Mucosa of descending colon (tissue), 3 donors: Measurements from ENCODE around the gene LMNTD1. TPM values are rescaled to one million over a fixed set of nuclear protein-coding genes. Genes with fewer than 3 reads are reported as not detected.
A peak's percentile ranks its signal among the peaks of the same experiment; 100 is the strongest.

ENCODE experiments used
- ATAC-seq: fragments of 200-7000 bp; cut with Tn5 transposase; one replicate; pipeline ENCODE4 v1.9.1; 2020; ENCODE audit warnings: mild to moderate bottlenecking, moderate library complexity
- DNase-seq, 3 donors: peaks; one replicate each; pipeline ENCODE4 v3.0.0-alpha.2; 2020
- H3K36me3 ChIP-seq: fragments of 200-600 bp; one replicate; pipeline ENCODE4 v1.8.0; 2021; ENCODE audit warnings: low read depth, mild to moderate bottlenecking
- H3K4me1 ChIP-seq: fragments of 200-600 bp; one replicate; pipeline ENCODE4 v1.8.0; 2021; ENCODE audit warnings: low read depth, mild to moderate bottlenecking
- H3K4me3 ChIP-seq: fragments of 200-600 bp; one replicate; pipeline ENCODE4 v1.8.0; 2021; ENCODE audit warnings: mild to moderate bottlenecking
- H3K9me3 ChIP-seq: fragments of 200-600 bp; one replicate; pipeline ENCODE4 v1.8.0; 2021; ENCODE audit warnings: mild to moderate bottlenecking
- CTCF ChIP-seq: fragments of 200-600 bp; IDR thresholded peaks from one replicate; pipeline ENCODE4 v1.8.0; 2022; ENCODE audit warnings: antibody characterized with exemption, mild to moderate bottlenecking
- intact Hi-C, 2 donors: fragments of 100-400 bp; cut with DNase I in 1 of 2; cut with micrococcal nuclease in 1 of 2; formaldehyde crosslinking; loops; one replicate each; pipeline versions ENCODE4 v1.11.0 to v1.11.1; 2022; cut with DNase I, micrococcal nuclease
- total RNA-seq, 3 donors: library from RNA; stranded (reverse); fragmentation: NEBNext Ultra II Directional in 2 of 3; extraction: Animal tissue kit (Norgen Biotek cat#: 25700) in 2 of 3; gene quantifications; one replicate each; pipeline versions ENCODE4 v1.2.1 to v1.2.4, GENCODE V29; 2021 to 2023
- donor health status: DM: no; HTN: no; CAD: no; lungs with moderate emphysema.
- donor health status: DM: no; HTN: no; CAD: no.
- donor health status: DM: no; HTN: yes; CAD: no.

LMNTD1 gene
- total RNA-seq, 3 donors from 2014 or later, result 0.76 TPM; not detected in 2

GRCh38 chr12:25566202-25566949, 13.3 kb upstream of the LMNTD1 start:
- DNase-seq, result no peak
- no peak for TF ChIP-seq CTCF
- Histone ChIP-seq H3K9me3 (no peaks in the 10 kb centered on the region), H3K36me3 (no peaks in the 10 kb centered on the region), H3K4me1 (no peaks in the 10 kb centered on the region), H3K4me3 (no peak overlapping the region)
- intact Hi-C loops, result loop anchor here in 1 of 2 donors (2.0 kb wide), 1 partner anchor 380 kb away; no protein-coding TSS in a partner anchor
- no peak for ATAC-seq

- H3K4me3 ChIP-seq, result no peak overlapping the region
- no peaks in the 10 kb centered on the region for H3K36me3 ChIP-seq
- H3K4me1 ChIP-seq, result no peaks in the 10 kb centered on the region
- no peak for DNase-seq
- no peaks in the 10 kb centered on the region for H3K9me3 ChIP-seq
- no peak for TF ChIP-seq CTCF
- intact Hi-C loops, result no loop called here
- no peak for ATAC-seq
These were observed 5.5 kb upstream of the LMNTD1 start for GRCh38 chr12:25558586-25558985.

DNA sequence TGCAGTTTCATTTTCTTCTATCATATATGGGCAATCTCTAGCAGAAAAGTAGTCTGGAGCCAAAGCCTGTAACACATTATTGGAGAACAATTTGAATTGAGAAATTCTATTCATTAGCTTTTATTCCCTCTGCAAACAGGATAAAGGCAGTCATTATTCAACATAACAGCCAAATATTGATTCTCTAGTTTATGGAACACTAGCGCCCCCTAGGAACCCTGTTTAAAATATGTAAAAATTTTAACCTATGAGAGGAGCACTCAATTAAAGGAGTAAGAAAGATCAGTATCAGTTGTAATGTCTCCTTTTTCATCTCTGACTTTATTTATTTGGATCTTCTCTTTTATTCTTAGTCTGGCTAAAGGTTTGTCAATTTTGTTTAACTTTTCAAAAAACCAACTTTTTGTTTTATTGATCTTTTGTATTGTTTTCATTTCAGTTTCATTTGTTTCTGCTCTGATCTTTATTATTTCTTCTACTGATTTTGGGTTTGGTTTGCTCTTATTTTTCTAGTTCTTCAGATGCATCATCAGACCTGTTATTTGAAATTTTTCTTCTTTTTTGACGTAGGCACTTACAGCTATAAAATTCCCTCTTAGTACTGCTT, 4.8 kb upstream of the LMNTD1 start:
- H3K9me3 ChIP-seq, result no peaks in the 10 kb centered on the region
- no peaks in the 10 kb centered on the region for H3K36me3 ChIP-seq
- ATAC-seq (no peak), DNase-seq (peak in 1 of 3 donors; percentile 64)
- no peak overlapping the region for H3K4me3 ChIP-seq
- no peak for TF ChIP-seq CTCF
- no peaks in the 10 kb centered on the region for H3K4me1 ChIP-seq
- intact Hi-C loops, result no loop called here

DNA sequence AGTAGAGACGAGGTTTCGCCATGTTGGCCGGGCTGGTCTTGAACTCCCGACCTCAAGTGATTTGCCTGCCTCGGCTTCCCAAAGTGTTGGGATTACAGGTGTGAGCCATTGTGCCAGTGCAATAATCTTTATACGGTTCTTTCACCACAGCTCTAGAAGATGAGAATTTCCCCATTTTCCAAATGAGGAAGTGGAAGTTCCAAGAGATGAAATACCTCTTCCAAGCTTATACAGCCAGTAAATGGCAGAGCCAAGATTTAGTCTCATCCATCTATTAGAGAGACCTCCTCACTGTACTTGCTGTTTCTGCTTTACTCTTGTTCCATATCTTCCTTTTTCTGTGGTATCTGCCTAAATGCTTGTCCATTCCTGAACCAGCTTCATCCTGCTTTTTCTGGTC, 3.1 kb upstream of the LMNTD1 start:
- DNase-seq (no peak), ATAC-seq (no peak)
- H3K4me3 ChIP-seq, result no peak overlapping the region
- no peak for TF ChIP-seq CTCF
- no peaks in the 10 kb centered on the region for H3K36me3 ChIP-seq
- no peaks in the 10 kb centered on the region for H3K9me3 ChIP-seq
- intact Hi-C loops, result no loop called here
- H3K4me1 ChIP-seq, result no peaks in the 10 kb centered on the region

DNA sequence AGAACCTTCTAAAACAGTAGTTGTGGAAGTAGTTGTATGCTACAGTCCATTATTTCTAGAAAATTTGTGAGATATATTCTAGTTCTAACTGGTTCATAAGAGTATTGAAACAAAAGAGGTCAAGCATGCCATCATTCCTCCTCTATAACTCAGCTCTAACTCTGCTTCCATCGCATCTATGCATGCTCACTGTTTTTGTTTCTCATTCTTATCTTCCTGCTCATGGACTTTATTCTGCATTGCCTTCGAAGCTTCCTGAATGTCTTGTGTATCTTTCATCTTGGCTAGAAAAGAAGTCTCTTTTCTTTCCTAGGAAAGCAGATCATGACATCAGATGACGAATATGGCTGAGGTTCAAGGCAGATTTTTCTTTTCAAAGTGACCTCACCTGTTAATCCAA, 402 bp downstream of the LMNTD1 start:
- intact Hi-C loops, result no loop called here
- DNase-seq (no peak), ATAC-seq (no peak)
- Histone ChIP-seq H3K9me3 (no peaks in the 10 kb centered on the region), H3K36me3 (no peaks in the 10 kb centered on the region), H3K4me1 (no peaks in the 10 kb centered on the region), H3K4me3 (no peak overlapping the region)
- TF ChIP-seq CTCF, result no peak
